HL-60/S4 treated with retinoic acid at 250 ng/mL for 4 days and 3 days (cell line): Measurements from ENCODE around the gene LST1.

Experiments used
- in situ Hi-C: fragments of 300-500 bp; cut with MboI; formaldehyde crosslinking; loops from 2 replicates; pipeline ENCODE4 v1.7.0; 2022; ENCODE audit warnings: low sequenced_read_pairs

Gene LST1

DNA sequence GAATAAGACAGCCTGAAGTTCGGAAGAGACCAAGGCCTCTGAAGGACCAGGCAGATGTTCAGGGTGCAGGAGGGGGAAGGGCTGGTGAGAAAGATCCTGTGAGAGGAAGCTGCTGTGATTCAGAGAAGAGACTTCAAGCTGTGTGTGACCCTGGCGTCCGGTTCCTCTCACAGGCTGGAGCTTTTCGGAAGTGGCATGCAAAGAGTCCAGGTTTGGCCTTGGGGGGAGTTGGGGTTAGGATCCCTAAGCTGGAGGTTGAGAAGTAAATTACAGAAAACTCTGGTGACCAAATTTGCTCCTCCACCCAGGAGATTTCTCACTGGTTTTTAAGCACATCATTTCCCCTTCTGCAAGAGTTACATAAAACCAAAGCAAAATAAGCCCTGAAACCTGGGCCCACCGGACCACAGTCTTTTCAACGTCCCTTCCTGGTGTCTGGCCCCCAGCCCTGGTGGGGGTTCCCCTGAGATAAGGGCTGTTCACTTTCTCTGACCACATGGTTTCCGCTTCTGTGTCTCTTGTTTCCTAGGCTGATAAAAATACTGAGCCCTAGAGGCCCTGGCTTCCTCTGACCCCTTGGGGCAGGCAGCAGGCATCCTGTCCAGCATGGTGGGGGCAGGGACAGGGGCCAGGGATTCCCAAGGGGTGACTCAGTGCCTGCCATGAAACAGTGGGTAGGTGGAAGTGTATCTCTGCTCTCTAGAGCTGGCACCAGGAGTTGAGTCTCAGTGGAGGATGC is 25.9 kb upstream of the LST1 start:
- in situ Hi-C loops, result loop anchor here (5.0 kb wide), 1 partner anchor 37 kb away; no protein-coding TSS in a partner anchor

GRCh38 chr6:31560697-31561058 is 25.4 kb upstream of the LST1 start:
- in situ Hi-C loops, result loop anchor here (5.0 kb wide), 1 partner anchor 37 kb away; no protein-coding TSS in a partner anchor

- in situ Hi-C loops, result no loop called here
Observed at GRCh38 chr6:31567531-31568370, 18.3 kb upstream of the LST1 start.

GRCh38 chr6:31568537-31568961 is 17.5 kb upstream of the LST1 start:
- in situ Hi-C loops, result no loop called here

DNA sequence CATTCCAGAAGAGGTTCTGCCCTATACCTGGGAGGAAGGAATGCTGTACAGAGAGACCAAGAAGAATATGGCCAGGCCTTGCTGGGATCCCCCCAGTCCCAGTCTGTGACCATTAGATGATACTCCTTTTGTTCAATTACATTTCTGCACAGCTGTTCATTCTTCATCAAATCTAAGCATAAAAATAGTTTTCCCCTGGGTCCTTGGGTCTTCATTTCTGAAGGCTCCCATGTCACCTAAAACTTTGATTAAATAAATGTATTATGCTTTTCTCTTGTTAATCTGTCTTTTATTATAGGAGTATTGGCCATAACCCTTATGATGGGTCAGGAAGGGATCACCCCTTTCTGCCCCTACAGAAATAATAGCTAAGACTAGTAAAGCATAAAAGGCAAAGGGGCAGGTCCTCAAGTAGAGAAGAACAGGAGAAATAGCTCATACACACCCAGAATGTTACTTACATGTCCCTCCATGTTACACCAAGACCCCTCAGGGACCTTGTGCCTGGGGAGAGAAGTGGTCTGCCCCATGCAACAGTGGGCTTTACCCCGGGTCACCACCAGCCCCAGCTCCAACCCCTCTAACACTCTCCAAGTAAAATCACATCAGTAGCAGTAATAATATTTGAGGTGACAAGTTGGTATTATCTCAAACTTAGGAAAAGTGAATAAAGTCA is 16.1 kb upstream of the LST1 start:
- in situ Hi-C loops, result no loop called here

DNA sequence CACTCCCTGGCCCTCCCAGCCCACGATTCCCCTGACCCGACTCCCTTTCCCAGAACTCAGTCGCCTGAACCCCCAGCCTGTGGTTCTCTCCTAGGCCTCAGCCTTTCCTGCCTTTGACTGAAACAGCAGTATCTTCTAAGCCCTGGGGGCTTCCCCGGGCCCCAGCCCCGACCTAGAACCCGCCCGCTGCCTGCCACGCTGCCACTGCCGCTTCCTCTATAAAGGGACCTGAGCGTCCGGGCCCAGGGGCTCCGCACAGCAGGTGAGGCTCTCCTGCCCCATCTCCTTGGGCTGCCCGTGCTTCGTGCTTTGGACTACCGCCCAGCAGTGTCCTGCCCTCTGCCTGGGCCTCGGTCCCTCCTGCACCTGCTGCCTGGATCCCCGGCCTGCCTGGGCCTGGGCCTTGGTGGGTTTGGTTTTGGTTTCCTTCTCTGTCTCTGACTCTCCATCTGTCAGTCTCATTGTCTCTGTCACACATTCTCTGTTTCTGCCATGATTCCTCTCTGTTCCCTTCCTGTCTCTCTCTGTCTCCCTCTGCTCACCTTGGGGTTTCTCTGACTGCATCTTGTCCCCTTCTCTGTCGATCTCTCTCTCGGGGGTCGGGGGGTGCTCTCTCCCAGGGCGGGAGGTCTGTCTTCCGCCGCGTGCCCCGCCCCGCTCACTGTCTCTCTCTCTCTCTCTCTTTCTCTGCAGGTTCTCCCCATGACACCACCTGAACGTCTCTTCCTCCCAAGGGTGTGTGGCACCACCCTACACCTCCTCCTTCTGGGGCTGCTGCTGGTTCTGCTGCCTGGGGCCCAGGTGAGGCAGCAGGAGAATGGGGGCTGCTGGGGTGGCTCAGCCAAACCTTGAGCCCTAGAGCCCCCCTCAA is 13.8 kb upstream of the LST1 start, which contains the start of gene LTA:
Gene LTA (plus strand): TSS at position 249 of the 871 bp plus-strand sequence. CDS start 454 bp downstream, at position 703.
- in situ Hi-C loops, result no loop called here

- in situ Hi-C loops, result no loop called here
Observed at GRCh38 chr6:31573239-31574105, 12.6 kb upstream of the LST1 start.

DNA sequence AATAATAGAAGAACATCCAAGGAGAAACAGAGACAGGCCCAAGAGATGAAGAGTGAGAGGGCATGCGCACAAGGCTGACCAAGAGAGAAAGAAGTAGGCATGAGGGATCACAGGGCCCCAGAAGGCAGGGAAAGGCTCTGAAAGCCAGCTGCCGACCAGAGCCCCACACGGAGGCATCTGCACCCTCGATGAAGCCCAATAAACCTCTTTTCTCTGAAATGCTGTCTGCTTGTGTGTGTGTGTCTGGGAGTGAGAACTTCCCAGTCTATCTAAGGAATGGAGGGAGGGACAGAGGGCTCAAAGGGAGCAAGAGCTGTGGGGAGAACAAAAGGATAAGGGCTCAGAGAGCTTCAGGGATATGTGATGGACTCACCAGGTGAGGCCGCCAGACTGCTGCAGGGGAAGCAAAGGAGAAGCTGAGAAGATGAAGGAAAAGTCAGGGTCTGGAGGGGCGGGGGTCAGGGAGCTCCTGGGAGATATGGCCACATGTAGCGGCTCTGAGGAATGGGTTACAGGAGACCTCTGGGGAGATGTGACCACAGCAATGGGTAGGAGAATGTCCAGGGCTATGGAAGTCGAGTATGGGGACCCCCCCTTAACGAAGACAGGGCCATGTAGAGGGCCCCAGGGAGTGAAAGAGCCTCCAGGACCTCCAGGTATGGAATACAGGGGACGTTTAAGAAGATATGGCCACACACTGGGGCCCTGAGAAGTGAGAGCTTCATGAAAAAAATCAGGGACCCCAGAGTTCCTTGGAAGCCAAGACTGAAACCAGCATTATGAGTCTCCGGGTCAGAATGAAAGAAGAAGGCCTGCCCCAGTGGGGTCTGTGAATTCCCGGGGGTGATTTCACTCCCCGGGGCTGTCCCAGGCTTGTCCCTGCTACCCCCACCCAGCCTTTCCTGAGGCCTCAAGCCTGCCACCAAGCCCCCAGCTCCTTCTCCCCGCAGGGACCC is 11.7 kb upstream of the LST1 start:
- in situ Hi-C loops, result no loop called here

- in situ Hi-C loops, result no loop called here
Observed at GRCh38 chr6:31575335-31575901, 10.7 kb upstream of the LST1 start, which contains the start of gene TNF. TSS of gene TNF (plus strand) at chr6:31575565. CDS start at chr6:31575742, 177 bp downstream.

GRCh38 chr6:31575952-31576685 is 10.0 kb upstream of the LST1 start:
- in situ Hi-C loops, result no loop called here

- in situ Hi-C loops, result no loop called here
Observed at GRCh38 chr6:31576897-31577578, 9.0 kb upstream of the LST1 start.

- in situ Hi-C loops, result no loop called here
Observed at GRCh38 chr6:31577579-31577966, 8.5 kb upstream of the LST1 start.

- in situ Hi-C loops, result no loop called here
Observed at GRCh38 chr6:31578184-31579118, 7.6 kb upstream of the LST1 start.

DNA sequence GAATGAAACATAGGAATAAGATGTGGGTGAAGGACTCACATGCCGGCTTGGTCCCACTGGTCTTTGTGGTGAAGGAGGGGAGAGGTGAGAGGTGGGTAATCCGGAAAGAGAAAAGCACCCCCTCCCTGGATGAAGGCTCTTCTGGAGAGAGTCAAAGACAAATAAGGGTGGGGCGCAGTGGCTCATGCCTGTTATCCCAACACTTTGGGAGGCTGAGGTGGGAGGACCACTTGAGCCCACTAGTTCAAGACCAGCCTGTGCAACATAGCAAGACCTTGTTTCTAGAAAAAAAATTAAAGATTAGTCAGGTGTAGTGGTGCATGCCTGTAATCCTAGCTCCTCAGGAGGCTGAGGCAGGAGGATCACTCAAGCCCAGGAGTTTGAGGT is 7.0 kb upstream of the LST1 start:
- in situ Hi-C loops, result no loop called here

- in situ Hi-C loops, result no loop called here
Observed at GRCh38 chr6:31579546-31580437, 6.3 kb upstream of the LST1 start.
